Stimulated activated naive CD4-positive, alpha-beta T cell treated with Interleukin-2 at 50 U/mL for 16 hours (primary cell): Measurements from ENCODE around the gene NUSAP1.
"Not testable (repeated sequence)": the region's sequence is repeated elsewhere in the genome, so short reads cannot be mapped to it uniquely, and the experiment has no call there.

Experiments used
- DNase-seq: peaks from one replicate; lab custom pipeline; 2025; lab: John Stamatoyannopoulos, UW

The NUSAP1 gene

GRCh38 chr15:41332194-41333025, at the start of gene NUSAP1, which contains the start of gene OIP5:
Gene NUSAP1 (plus strand): TSS chr15:41332881. CDS start chr15:41332958, 77 bp downstream.
Gene OIP5 (minus strand): TSS chr15:41332591. CDS start chr15:41332561, 30 bp downstream.
- peak; percentile 99 for DNase-seq

- not testable (repeated sequence) for DNase-seq
These were observed 49.6 kb upstream of the NUSAP1 start for GRCh38 chr15:41282980-41283652.

- DNase-seq: peak; percentile 98
These were observed 48.8 kb upstream of the NUSAP1 start for GRCh38 chr15:41283653-41284426.

GRCh38 chr15:41284427-41285177, 48.1 kb upstream of the NUSAP1 start:
- DNase-seq: no peak

- DNase-seq: no peak
These were observed 47.4 kb upstream of the NUSAP1 start for GRCh38 chr15:41285285-41285684.

GRCh38 chr15:41286665-41287333, 45.9 kb upstream of the NUSAP1 start:
- no peak for DNase-seq

- no peak for DNase-seq
These were observed 44.2 kb upstream of the NUSAP1 start for GRCh38 chr15:41288464-41288863.

- DNase-seq: no peak
These were observed 42.7 kb upstream of the NUSAP1 start for GRCh38 chr15:41289953-41290352.

- DNase-seq: no peak
These were observed 41.5 kb upstream of the NUSAP1 start for GRCh38 chr15:41291065-41291631.

GRCh38 chr15:41292521-41292920, 40.2 kb upstream of the NUSAP1 start:
- no peak for DNase-seq

- DNase-seq: not testable (repeated sequence)
These were observed 31.5 kb upstream of the NUSAP1 start for GRCh38 chr15:41301139-41301538.

GRCh38 chr15:41301587-41301986, 31.1 kb upstream of the NUSAP1 start:
- no peak for DNase-seq

GRCh38 chr15:41304149-41304770, 28.4 kb upstream of the NUSAP1 start:
- no peak for DNase-seq

- DNase-seq: no peak
These were observed 25.0 kb upstream of the NUSAP1 start for GRCh38 chr15:41307679-41308078.

- DNase-seq: no peak
These were observed 23.3 kb upstream of the NUSAP1 start for GRCh38 chr15:41309226-41309905.

GRCh38 chr15:41320805-41321330, 11.8 kb upstream of the NUSAP1 start:
- DNase-seq: not testable (repeated sequence)

- no peak for DNase-seq
These were observed 9.1 kb upstream of the NUSAP1 start for GRCh38 chr15:41323611-41324010.

- DNase-seq: no peak
These were observed 1.4 kb upstream of the NUSAP1 start for GRCh38 chr15:41331281-41331680.

GRCh38 chr15:41331833-41332193, 868 bp upstream of the NUSAP1 start:
- no peak for DNase-seq
